ENCODE results near the gene PROK2.

- TF ChIP-seq CTCF (IDR thresholded peaks at IDR 0.05) (no peak), EZH2 (IDR thresholded peaks at IDR 0.05; ENCODE audit: borderline replicate concordance, insufficient read depth, low read depth, low read length, poor library complexity, severe bottlenecking) (no peak)
Measured at GRCh38 chr3:71796290-71796689, 11.3 kb upstream of the PROK2 start.

Measured in B cell (primary cell).